Fibroblast of villous mesenchyme (primary cell): ENCODE results near the gene LRP1B. TPM values are rescaled to one million over a fixed set of nuclear protein-coding genes. Genes with fewer than 3 reads are reported as not detected.

Source experiments
- DNase-seq: peaks from one replicate; pipeline ENCODE4 v3.0.0-alpha.2; 2010; ENCODE audit warnings: low read depth
- H3K4me3 ChIP-seq: 2 replicates; pipeline ENCODE4 v1.5.1; 2011; ENCODE audit warnings: low read depth, mild to moderate bottlenecking, low read length
- CTCF ChIP-seq: IDR thresholded peaks from 2 replicates; pipeline ENCODE4 v1.5.1; 2012; ENCODE audit warnings: low read depth, mild to moderate bottlenecking, low read length; ENCODE audit not compliant: insufficient read depth
- total RNA-seq: library from RNA; depleted of rRNA; stranded (reverse); fragments of >200 nt; gene quantifications from 2 replicates; pipeline ENCODE4 v1.2.3, GENCODE V29; 2012

Gene LRP1B
- total RNA-seq, 1 donor: 2.2 TPM

- no peak overlapping the region for H3K4me3 ChIP-seq
- TF ChIP-seq CTCF: no peak
- DNase-seq: no peak
Observed at GRCh38 chr2:141694180-141694579, 436.6 kb downstream of the LRP1B start.

GRCh38 chr2:141692829-141693228, 438.0 kb downstream of the LRP1B start:
- DNase-seq: no peak
- no peak overlapping the region for H3K4me3 ChIP-seq
- TF ChIP-seq CTCF: no peak

GRCh38 chr2:141676139-141676538, 454.7 kb downstream of the LRP1B start:
- TF ChIP-seq CTCF: no peak

GRCh38 chr2:141666191-141666590, 464.6 kb downstream of the LRP1B start:
- DNase-seq: no peak
- no peak for TF ChIP-seq CTCF

More at GRCh38 chr2:141676139-141676538, 454.7 kb downstream of the LRP1B start:
- DNase-seq: no peak
- H3K4me3 ChIP-seq: no peak overlapping the region

GRCh38 chr2:141660232-141660631, 470.6 kb downstream of the LRP1B start:
- DNase-seq: no peak
- TF ChIP-seq CTCF: no peak
- no peak overlapping the region for H3K4me3 ChIP-seq

More at GRCh38 chr2:141666191-141666590, 464.6 kb downstream of the LRP1B start:
- no peak overlapping the region for H3K4me3 ChIP-seq

- no peak overlapping the region for H3K4me3 ChIP-seq
- no peak for DNase-seq
- no peak for TF ChIP-seq CTCF
Observed at GRCh38 chr2:141654311-141654710, 476.5 kb downstream of the LRP1B start.

- TF ChIP-seq CTCF: no peak
- H3K4me3 ChIP-seq: no peak overlapping the region
- no peak for DNase-seq
Observed at GRCh38 chr2:141653184-141653583, 477.6 kb downstream of the LRP1B start.
